AG09319 (cell line): ENCODE results near the gene GRIK2.

Experiments used
- DNase-seq: peaks from one replicate; pipeline ENCODE4 v3.0.0-alpha.2; 2010; ENCODE audit warnings: low read depth; ENCODE audit errors: extremely low read depth
- CTCF ChIP-seq: IDR thresholded peaks from 2 replicates; pipeline ENCODE4 v1.5.1; 2011; ENCODE audit warnings: low read depth, mild to moderate bottlenecking, inconsistent platforms, low read length, moderate library complexity

Gene GRIK2

GRCh38 chr6:101401171-101401570, 7.7 kb downstream of the GRIK2 start:
- no peak for DNase-seq
- no peak for TF ChIP-seq CTCF

- no peak for TF ChIP-seq CTCF
- DNase-seq, result no peak
Observed at GRCh38 chr6:101401792-101402621, 8.5 kb downstream of the GRIK2 start.

DNA sequence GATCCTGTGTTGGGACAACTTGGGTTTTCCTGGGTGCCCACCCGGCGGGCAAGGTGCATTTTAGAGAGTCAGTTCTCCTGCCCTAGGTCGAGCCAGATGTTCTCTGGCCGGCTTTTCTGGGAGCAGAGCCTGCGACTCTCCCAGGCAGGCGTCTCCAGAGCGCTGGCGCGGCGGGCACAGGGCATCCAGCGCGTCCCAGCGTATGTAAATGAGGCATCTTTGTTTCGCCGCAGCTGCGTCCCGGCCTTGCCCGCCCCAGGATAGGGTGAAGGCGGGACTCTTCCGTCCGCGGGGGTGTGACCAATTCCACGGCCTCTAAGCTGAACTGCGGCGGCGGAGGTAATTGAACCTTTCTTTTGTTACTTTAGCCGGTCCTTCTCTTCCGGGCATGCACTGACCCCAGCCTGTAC, 9.1 kb downstream of the GRIK2 start:
- no peak for TF ChIP-seq CTCF
- DNase-seq, result no peak

GRCh38 chr6:101403216-101403945, 9.9 kb downstream of the GRIK2 start:
- no peak for DNase-seq
- TF ChIP-seq CTCF, result no peak

DNA sequence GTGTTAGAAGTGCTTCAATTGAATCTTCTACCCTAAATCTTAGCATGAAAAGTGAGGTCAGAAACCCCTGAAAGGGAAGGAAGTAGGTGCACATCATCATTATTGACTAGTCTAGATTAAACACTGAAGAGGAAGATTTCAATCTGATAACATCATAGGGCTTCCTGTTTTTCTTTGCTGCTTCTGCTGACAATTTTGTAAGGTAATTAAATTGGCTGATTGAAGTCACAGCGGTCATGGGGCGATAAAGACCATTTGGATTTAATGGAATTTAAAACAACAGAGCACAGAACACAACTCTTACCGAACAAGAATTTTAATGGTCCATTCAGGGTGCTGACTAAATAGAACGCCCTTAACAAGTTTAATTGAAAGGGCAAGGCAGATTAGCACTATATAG, 11.3 kb downstream of the GRIK2 start:
- no peak for DNase-seq
- no peak for TF ChIP-seq CTCF

GRCh38 chr6:101413773-101414172, 20.3 kb downstream of the GRIK2 start:
- no peak for TF ChIP-seq CTCF
- DNase-seq, result no peak

DNA sequence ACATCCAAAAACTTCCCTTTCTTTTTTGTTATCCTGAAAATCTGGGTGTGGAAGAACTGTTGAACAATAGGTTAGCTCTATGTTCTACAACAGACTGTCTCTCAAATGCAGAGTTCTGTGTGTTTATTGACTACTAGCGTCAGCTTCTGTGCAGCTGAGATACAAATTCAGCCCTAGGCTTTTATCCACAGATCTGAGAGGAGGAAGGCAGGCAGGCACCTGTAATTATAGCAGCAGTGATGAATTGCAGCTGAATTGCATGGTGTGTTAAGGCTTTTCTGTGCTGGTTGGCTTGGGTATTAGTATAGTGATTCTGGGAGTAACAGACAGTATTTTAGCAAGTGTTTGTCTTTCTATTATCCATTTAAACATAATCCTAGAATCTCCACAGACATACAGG, 24.4 kb downstream of the GRIK2 start:
- DNase-seq, result no peak
- no peak for TF ChIP-seq CTCF
